Measurements from ENCODE around the gene IWS1.

The IWS1 gene

DNA sequence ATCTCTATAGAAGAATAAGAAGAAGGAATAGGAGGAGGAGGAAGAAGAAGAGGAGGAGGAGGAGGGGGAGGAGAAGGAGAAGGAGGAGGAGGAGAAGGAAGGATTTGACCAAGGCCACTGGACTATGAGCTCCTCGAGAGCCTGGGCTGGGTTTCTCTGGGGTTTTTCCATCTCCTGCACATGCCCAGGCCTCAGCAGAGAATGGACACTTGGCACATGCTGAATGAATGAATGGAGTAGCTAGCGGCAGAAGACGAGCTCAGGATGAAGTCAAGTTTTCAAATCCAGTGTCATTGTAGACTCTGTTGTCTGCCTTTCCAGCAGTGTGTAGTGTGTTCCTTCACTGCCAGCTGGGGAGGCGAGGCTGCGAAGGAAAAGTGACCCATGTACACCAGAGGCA, 11.4 kb upstream of the IWS1 start:
- Histone ChIP-seq H3F3A (ENCODE audit: insufficient read depth) (no peaks in the 10 kb centered on the region), H4K20me1 (ENCODE audit: low read depth, low read length) (no peaks in the 10 kb centered on the region), H3K9ac (ENCODE audit: low read length) (no peak overlapping the region), H3K4me2 (ENCODE audit: low read depth, low read length, poor library complexity, severe bottlenecking) (no peak overlapping the region), H3K36me3 (ENCODE audit: low read length) (no peaks in the 10 kb centered on the region), H2AFZ (ENCODE audit: low read depth, low read length, severe bottlenecking) (no peak overlapping the region), H3K79me2 (ENCODE audit: insufficient read depth, low read length) (no peaks in the 10 kb centered on the region), H3K4me3 (ENCODE audit: insufficient read depth, low read length, poor library complexity, severe bottlenecking) (no peak overlapping the region), H3K9me3 (ENCODE audit: insufficient read depth, low read length) (no peaks in the 10 kb centered on the region), H3K9me2 (replicated peaks; ENCODE audit: insufficient read depth, low read length) (no peaks in the 10 kb centered on the region), H3K27me3 (ENCODE audit: low read length) (no peaks in the 10 kb centered on the region), H3K27ac (ENCODE audit: low read depth, low read length) (no peak overlapping the region)
- TF ChIP-seq EZH2phosphoT487 (conservative IDR thresholded peaks at IDR 0.05; ENCODE audit: low read length): no peak
- TF ChIP-seq, protein P1, sequence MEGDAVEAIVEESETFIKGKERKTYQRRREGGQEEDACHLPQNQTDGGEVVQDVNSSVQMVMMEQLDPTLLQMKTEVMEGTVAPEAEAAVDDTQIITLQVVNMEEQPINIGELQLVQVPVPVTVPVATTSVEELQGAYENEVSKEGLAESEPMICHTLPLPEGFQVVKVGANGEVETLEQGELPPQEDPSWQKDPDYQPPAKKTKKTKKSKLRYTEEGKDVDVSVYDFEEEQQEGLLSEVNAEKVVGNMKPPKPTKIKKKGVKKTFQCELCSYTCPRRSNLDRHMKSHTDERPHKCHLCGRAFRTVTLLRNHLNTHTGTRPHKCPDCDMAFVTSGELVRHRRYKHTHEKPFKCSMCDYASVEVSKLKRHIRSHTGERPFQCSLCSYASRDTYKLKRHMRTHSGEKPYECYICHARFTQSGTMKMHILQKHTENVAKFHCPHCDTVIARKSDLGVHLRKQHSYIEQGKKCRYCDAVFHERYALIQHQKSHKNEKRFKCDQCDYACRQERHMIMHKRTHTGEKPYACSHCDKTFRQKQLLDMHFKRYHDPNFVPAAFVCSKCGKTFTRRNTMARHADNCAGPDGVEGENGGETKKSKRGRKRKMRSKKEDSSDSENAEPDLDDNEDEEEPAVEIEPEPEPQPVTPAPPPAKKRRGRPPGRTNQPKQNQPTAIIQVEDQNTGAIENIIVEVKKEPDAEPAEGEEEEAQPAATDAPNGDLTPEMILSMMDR (IDR thresholded peaks at IDR 0.05; ENCODE audit: insufficient read depth, low read length, poor library complexity, severe bottlenecking): no peak

GRCh38 chr2:127536707-127537541, 10.6 kb upstream of the IWS1 start:
- Histone ChIP-seq H3K27me3 (ENCODE audit: low read length) (no peaks in the 10 kb centered on the region), H3K79me2 (ENCODE audit: insufficient read depth, low read length) (no peaks in the 10 kb centered on the region), H3F3A (ENCODE audit: insufficient read depth) (no peaks in the 10 kb centered on the region), H3K9me3 (ENCODE audit: insufficient read depth, low read length) (no peaks in the 10 kb centered on the region), H3K4me2 (ENCODE audit: low read depth, low read length, poor library complexity, severe bottlenecking) (no peak overlapping the region), H2AFZ (ENCODE audit: low read depth, low read length, severe bottlenecking) (no peak overlapping the region), H3K4me3 (ENCODE audit: insufficient read depth, low read length, poor library complexity, severe bottlenecking) (no peak overlapping the region), H3K27ac (ENCODE audit: low read depth, low read length) (no peak overlapping the region), H4K20me1 (ENCODE audit: low read depth, low read length) (no peaks in the 10 kb centered on the region), H3K9me2 (replicated peaks; ENCODE audit: insufficient read depth, low read length) (no peaks in the 10 kb centered on the region), H3K36me3 (ENCODE audit: low read length) (no peaks in the 10 kb centered on the region), H3K9ac (ENCODE audit: low read length) (no peak overlapping the region)
- TF ChIP-seq EZH2phosphoT487 (conservative IDR thresholded peaks at IDR 0.05; ENCODE audit: low read length): no peak
- TF ChIP-seq, protein P1 (IDR thresholded peaks at IDR 0.05; ENCODE audit: insufficient read depth, low read length, poor library complexity, severe bottlenecking): no peak

GRCh38 chr2:127535918-127536317, 9.6 kb upstream of the IWS1 start:
- H2AFZ ChIP-seq (ENCODE audit: low read depth, low read length, severe bottlenecking): no peak overlapping the region
- TF ChIP-seq, protein P1 (IDR thresholded peaks at IDR 0.05; ENCODE audit: insufficient read depth, low read length, poor library complexity, severe bottlenecking): no peak
- no peak for TF ChIP-seq EZH2phosphoT487 (conservative IDR thresholded peaks at IDR 0.05; ENCODE audit: low read length)
- H3K27ac ChIP-seq (ENCODE audit: low read depth, low read length): no peak overlapping the region
- no peak overlapping the region for H3K4me3 ChIP-seq (ENCODE audit: insufficient read depth, low read length, poor library complexity, severe bottlenecking)
- no peak overlapping the region for H3K4me2 ChIP-seq (ENCODE audit: low read depth, low read length, poor library complexity, severe bottlenecking)
- H3F3A ChIP-seq (ENCODE audit: insufficient read depth): no peaks in the 10 kb centered on the region
- H4K20me1 ChIP-seq (ENCODE audit: low read depth, low read length): no peaks in the 10 kb centered on the region
- H3K36me3 ChIP-seq (ENCODE audit: low read length): no peaks in the 10 kb centered on the region
- no peaks in the 10 kb centered on the region for H3K9me2 ChIP-seq (replicated peaks; ENCODE audit: insufficient read depth, low read length)
- no peaks in the 10 kb centered on the region for H3K79me2 ChIP-seq (ENCODE audit: insufficient read depth, low read length)
- H3K9ac ChIP-seq (ENCODE audit: low read length): no peak overlapping the region
- H3K9me3 ChIP-seq (ENCODE audit: insufficient read depth, low read length): no peaks in the 10 kb centered on the region
- H3K27me3 ChIP-seq (ENCODE audit: low read length): no peaks in the 10 kb centered on the region
